GM12801 (cell line): Measurements from ENCODE around the gene HELQ.

Experiments
- CTCF ChIP-seq: IDR thresholded peaks from one replicate; pipeline ENCODE4 v1.5.1; 2011; ENCODE audit warnings: control low read depth; ENCODE audit not compliant: insufficient read length; ENCODE audit errors: extremely low read depth

The HELQ gene

GRCh38 chr4:83408908-83409307 lies 46.7 kb downstream of the HELQ start:
- no peak for TF ChIP-seq CTCF

GRCh38 chr4:83405844-83406816 lies 49.5 kb downstream of the HELQ start:
- TF ChIP-seq CTCF = no peak

- TF ChIP-seq CTCF = no peak
Observed at GRCh38 chr4:83393908-83394307, 61.7 kb downstream of the HELQ start.

- TF ChIP-seq CTCF = no peak
Observed at GRCh38 chr4:83392562-83392961, 63.1 kb downstream of the HELQ start.

GRCh38 chr4:83390944-83391343 lies 64.7 kb downstream of the HELQ start:
- TF ChIP-seq CTCF = no peak

- no peak for TF ChIP-seq CTCF
Observed at GRCh38 chr4:83389756-83390505, 65.7 kb downstream of the HELQ start.

- no peak for TF ChIP-seq CTCF
Observed at GRCh38 chr4:83389037-83389720, 66.4 kb downstream of the HELQ start.
